SU-DHL-6 (cell line): ENCODE results near the gene DUSP14.

Source experiments
- CTCF ChIP-seq: fragments of 200-600 bp; sonication (generic); IDR thresholded peaks from one replicate; pipeline ENCODE4 v1.5.1; 2017; ENCODE audit warnings: antibody characterized with exemption, mild to moderate bottlenecking, low read length, moderate library complexity; ENCODE audit not compliant: insufficient read depth, poor library complexity, severe bottlenecking
- EZH2phosphoT487 ChIP-seq: fragments of 200-600 bp; sonication (generic), shearing (Covaris generic); conservative IDR thresholded peaks from 2 replicates; pipeline ENCODE4 v1.6.1; 2018; ENCODE audit warnings: mild to moderate bottlenecking, antibody characterized with exemption, low read length, moderate library complexity, mixed read lengths

- TF ChIP-seq CTCF (no peak), EZH2phosphoT487 (no peak)
Observed at GRCh38 chr17:37502009-37502936, 12.6 kb downstream of the DUSP14 start.
